Transverse colon (tissue), 4 donors: ENCODE data around the gene ILF3. TPM values are rescaled to one million over a fixed set of nuclear protein-coding genes. Genes with fewer than 3 reads are reported as not detected.

Source experiments
- DNase-seq: peaks from one replicate; pipeline ENCODE4 v3.0.0-alpha.2; 2019
- H3K27ac ChIP-seq, 4 donors: fragments of 200-600 bp; sonication (generic); 2 replicates each; pipeline ENCODE4 v1.5.1; 2016 to 2018; ENCODE audit warnings: inconsistent platforms in 4 of 4
- H3K27me3 ChIP-seq: fragments of 200-600 bp; sonication (generic); 2 replicates; pipeline ENCODE4 v1.5.1; 2017; ENCODE audit warnings: inconsistent platforms
- H3K36me3 ChIP-seq, 4 donors: fragments of 200-600 bp; sonication (generic); 2 replicates each; pipeline ENCODE4 v1.5.1; 2017 to 2019; ENCODE audit warnings: inconsistent platforms in 4 of 4
- H3K4me1 ChIP-seq, 4 donors: fragments of 200-600 bp; sonication (generic); 2 replicates each; pipeline ENCODE4 v1.5.1; 2017 to 2020; ENCODE audit warnings: inconsistent platforms in 4 of 4
- H3K4me3 ChIP-seq, 4 donors: fragments of 200-600 bp; sonication (generic); 1 replicate in 1 of 4; 2 replicates in 3 of 4; pipeline versions ENCODE4 v1.5.1 to v1.6.1; 2017 to 2019; ENCODE audit warnings: inconsistent platforms in 4 of 4
- H3K9me3 ChIP-seq, 2 donors: fragments of 200-600 bp; sonication (generic); 2 replicates each; pipeline ENCODE4 v1.5.1; 2017 to 2019; ENCODE audit warnings: inconsistent platforms in 2 of 2
- EP300 ChIP-seq: sonication (generic); formaldehyde crosslinking; IDR thresholded peaks from one replicate; pipeline ENCODE4 v1.6.1; 2017; ENCODE audit warnings: antibody characterized with exemption, low read depth
- POLR2A ChIP-seq: fragments of 450-650 bp; IDR thresholded peaks from one replicate; pipeline ENCODE4 v1.6.1; 2016; ENCODE audit warnings: antibody characterized with exemption, mild to moderate bottlenecking, moderate library complexity
- POLR2AphosphoS5 ChIP-seq, 3 donors: sonication (generic); formaldehyde crosslinking; IDR thresholded peaks; one replicate each; pipeline ENCODE4 v1.6.1; 2016; ENCODE audit warnings: antibody characterized with exemption in 3 of 3
- WGBS, 2 donors: methylation state at CpG; one replicate each; pipeline ENCODE4 v1.1.5; 2018; ENCODE audit warnings: low coverage in 1 of 2; 5-methylcytosine and 5-hydroxymethylcytosine counted together
- in situ Hi-C, 4 donors: fragments of 200-750 bp; cut with MboI; loops; one replicate each; pipeline versions ENCODE4 v1.15.0 to v1.15.1; 2017; ENCODE audit warnings: low sequenced_read_pairs in 3 of 4, low pct_ligation_motif_present in 1 of 4, low pct_unique_long_range_greater_than_20kb in 1 of 4
- intact Hi-C: fragments of 100-400 bp; cut with DNase I; formaldehyde crosslinking; loops from one replicate; pipeline ENCODE4 v1.15.1; 2023; ENCODE audit warnings: low total_unique reads
- total RNA-seq, 4 donors: library from RNA; depleted of rRNA; stranded (reverse); fragments of >200 nt; gene quantifications; one replicate each; pipeline ENCODE4 v1.1.0, GENCODE V29; 2016
- TF ChIP-seq, protein P1 (sequence below), 5 experiments: fragments of 200-600 bp in 3 of 5; fragments of 450-650 bp in 2 of 5; sonication (generic) in 3 of 5; IDR thresholded peaks; 1 replicate in 2 of 5; 2 replicates in 3 of 5; pipeline ENCODE4 v1.5.1; 2016 to 2017; ENCODE audit warnings: antibody characterized with exemption in 5 of 5, inconsistent platforms in 3 of 5, mild to moderate bottlenecking in 2 of 5, moderate library complexity in 1 of 5

The ILF3 gene
- total RNA-seq, 4 donors from 2014 or later, result 73.6 to 242 (median 151) TPM

GRCh38 chr19:10681658-10682057 is 27.5 kb downstream of the ILF3 start:
- WGBS, 2 donors, result 91% methylated on average over 4 of the region's 4 CpGs; no CpG with 5 or more reads in 1 of the 2 donors
- Histone ChIP-seq H3K4me3 (no peak overlapping the region), H3K9me3 (no peaks in the 10 kb centered on the region), H3K36me3 (peaks cover 0 to 94% (median 59%) of the 10 kb centered on the region in 4 donors), H3K27me3 (no peaks in the 10 kb centered on the region), H3K27ac (no peak overlapping the region), H3K4me1 (no peaks in the 10 kb centered on the region)
- TF ChIP-seq EP300, result no peak
- TF ChIP-seq, protein P1, sequence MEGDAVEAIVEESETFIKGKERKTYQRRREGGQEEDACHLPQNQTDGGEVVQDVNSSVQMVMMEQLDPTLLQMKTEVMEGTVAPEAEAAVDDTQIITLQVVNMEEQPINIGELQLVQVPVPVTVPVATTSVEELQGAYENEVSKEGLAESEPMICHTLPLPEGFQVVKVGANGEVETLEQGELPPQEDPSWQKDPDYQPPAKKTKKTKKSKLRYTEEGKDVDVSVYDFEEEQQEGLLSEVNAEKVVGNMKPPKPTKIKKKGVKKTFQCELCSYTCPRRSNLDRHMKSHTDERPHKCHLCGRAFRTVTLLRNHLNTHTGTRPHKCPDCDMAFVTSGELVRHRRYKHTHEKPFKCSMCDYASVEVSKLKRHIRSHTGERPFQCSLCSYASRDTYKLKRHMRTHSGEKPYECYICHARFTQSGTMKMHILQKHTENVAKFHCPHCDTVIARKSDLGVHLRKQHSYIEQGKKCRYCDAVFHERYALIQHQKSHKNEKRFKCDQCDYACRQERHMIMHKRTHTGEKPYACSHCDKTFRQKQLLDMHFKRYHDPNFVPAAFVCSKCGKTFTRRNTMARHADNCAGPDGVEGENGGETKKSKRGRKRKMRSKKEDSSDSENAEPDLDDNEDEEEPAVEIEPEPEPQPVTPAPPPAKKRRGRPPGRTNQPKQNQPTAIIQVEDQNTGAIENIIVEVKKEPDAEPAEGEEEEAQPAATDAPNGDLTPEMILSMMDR (IDR thresholded peaks at IDR 0.05), result no peak
- no peak for TF ChIP-seq POLR2AphosphoS5 (IDR thresholded peaks at IDR 0.05)
- TF ChIP-seq POLR2A, result no peak
- in situ Hi-C loops (no loop called here), intact Hi-C loops (no loop called here)
- DNase-seq, result no peak

- no peak for TF ChIP-seq EP300
- no peak for TF ChIP-seq POLR2AphosphoS5 (IDR thresholded peaks at IDR 0.05)
- TF ChIP-seq, protein P1 (IDR thresholded peaks at IDR 0.05), result no peak
- no peak for TF ChIP-seq POLR2A
- Histone ChIP-seq H3K27me3 (no peaks in the 10 kb centered on the region), H3K36me3 (peaks cover 0 to 93% (median 60%) of the 10 kb centered on the region in 4 donors), H3K4me3 (no peak overlapping the region), H3K4me1 (no peaks in the 10 kb centered on the region), H3K27ac (no peak overlapping the region), H3K9me3 (no peaks in the 10 kb centered on the region)
- DNase-seq, result no peak
- in situ Hi-C loops (no loop called here), intact Hi-C loops (no loop called here)
- 91% methylated on average over 15 of the region's 15 CpGs; no CpG with 5 or more reads in 1 of the 2 donors for WGBS, 2 donors
Observed at GRCh38 chr19:10682397-10683063, 28.4 kb downstream of the ILF3 start.

- H3K36me3 ChIP-seq, result peaks cover 0 to 93% (median 60%) of the 10 kb centered on the region in 4 donors
- in situ Hi-C loops, result no loop called here
- no peak overlapping the region for H3K27ac ChIP-seq
- TF ChIP-seq EP300, result no peak
- TF ChIP-seq POLR2AphosphoS5 (IDR thresholded peaks at IDR 0.05), result no peak
- no peak for TF ChIP-seq POLR2A
- TF ChIP-seq, protein P1 (IDR thresholded peaks at IDR 0.05), result no peak
- no peak overlapping the region for H3K4me3 ChIP-seq
- intact Hi-C loops, result no loop called here
- H3K9me3 ChIP-seq, result no peaks in the 10 kb centered on the region
- WGBS, 2 donors, result 93% methylated on average over 9 to 15 of the region's 15 CpGs
- H3K4me1 ChIP-seq, result no peaks in the 10 kb centered on the region
- no peak for DNase-seq
- no peaks in the 10 kb centered on the region for H3K27me3 ChIP-seq
Observed at GRCh38 chr19:10683064-10683426, 28.9 kb downstream of the ILF3 start.

DNA sequence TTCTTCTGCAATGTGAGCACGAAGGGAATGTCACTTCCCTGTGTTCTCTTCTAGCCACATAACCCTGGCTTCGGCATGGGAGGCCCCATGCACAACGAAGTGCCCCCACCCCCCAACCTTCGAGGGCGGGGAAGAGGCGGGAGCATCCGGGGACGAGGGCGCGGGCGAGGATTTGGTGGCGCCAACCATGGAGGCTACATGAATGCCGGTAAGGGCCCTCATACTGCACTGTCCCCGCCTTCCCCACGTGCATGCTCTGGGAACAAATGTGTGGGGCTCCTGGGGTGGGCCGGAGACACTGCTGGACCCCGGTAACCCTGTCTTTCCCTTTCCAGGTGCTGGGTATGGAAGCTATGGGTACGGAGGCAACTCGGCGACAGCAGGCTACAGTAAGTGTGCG is 29.4 kb downstream of the ILF3 start:
- TF ChIP-seq, protein P1 (IDR thresholded peaks at IDR 0.05), result no peak
- no peak for TF ChIP-seq EP300
- no peak for TF ChIP-seq POLR2AphosphoS5 (IDR thresholded peaks at IDR 0.05)
- no peak for TF ChIP-seq POLR2A
- 83% methylated on average over 21 of the region's 21 CpGs; no CpG with 5 or more reads in 1 of the 2 donors for WGBS, 2 donors

More for the DNA sequence above, 29.4 kb downstream of the ILF3 start:
- Histone ChIP-seq H3K27ac (no peak overlapping the region), H3K4me3 (no peak overlapping the region), H3K27me3 (no peaks in the 10 kb centered on the region), H3K9me3 (no peaks in the 10 kb centered on the region), H3K4me1 (no peaks in the 10 kb centered on the region), H3K36me3 (peaks cover 0 to 93% (median 59%) of the 10 kb centered on the region in 4 donors)
- DNase-seq, result no peak
- in situ Hi-C loops (no loop called here), intact Hi-C loops (no loop called here)
